ENCODE results near the gene NGFR.

NGFR gene, protein sequence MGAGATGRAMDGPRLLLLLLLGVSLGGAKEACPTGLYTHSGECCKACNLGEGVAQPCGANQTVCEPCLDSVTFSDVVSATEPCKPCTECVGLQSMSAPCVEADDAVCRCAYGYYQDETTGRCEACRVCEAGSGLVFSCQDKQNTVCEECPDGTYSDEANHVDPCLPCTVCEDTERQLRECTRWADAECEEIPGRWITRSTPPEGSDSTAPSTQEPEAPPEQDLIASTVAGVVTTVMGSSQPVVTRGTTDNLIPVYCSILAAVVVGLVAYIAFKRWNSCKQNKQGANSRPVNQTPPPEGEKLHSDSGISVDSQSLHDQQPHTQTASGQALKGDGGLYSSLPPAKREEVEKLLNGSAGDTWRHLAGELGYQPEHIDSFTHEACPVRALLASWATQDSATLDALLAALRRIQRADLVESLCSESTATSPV

DNA sequence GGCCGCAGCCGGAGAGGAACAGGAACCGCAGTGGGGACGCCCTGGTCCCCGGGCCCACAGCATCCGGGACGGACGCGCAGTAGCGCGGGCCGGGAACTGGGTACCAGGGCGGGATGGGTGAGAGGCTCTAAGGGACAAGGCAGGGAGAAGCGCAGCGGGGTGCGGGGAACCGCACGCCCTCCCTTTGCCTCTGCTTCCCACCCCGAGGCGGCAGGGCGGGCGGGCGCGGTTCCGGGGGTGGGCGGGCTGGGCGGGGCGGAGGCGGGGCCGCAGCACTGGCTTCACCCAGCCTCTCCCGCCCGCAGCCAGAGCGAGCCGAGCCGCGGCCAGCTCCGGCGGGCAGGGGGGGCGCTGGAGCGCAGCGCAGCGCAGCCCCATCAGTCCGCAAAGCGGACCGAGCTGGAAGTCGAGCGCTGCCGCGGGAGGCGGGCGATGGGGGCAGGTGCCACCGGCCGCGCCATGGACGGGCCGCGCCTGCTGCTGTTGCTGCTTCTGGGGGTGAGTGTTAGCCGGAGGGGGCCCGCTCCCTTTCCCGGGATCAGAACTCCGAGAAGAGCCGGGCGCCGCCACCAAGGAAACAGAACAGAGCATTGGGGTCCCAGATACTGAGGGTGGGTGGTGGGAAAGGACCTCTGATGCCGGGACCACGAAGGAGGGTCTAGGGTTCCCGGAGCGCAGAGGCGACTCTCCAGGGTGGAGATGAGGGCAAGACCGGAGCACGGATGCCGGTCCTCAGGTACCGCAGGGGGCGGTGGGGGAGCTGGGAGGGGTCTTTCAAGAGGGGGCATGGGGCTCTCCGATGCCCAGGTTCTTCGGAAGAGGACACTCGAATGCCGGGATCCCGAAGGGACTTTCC lies at the start of gene NGFR:
TSS of gene NGFR (plus strand) at position 308 of the 856 bp plus-strand sequence. CDS start at position 433, 125 bp downstream.
- DNase-seq (ENCODE audit: low read depth) = no peak
- peak within 1 kb of the TSS; percentile 16 for H3K4me3 ChIP-seq (ENCODE audit: control insufficient read depth, low read depth, low read length)
- TF ChIP-seq, protein P1, sequence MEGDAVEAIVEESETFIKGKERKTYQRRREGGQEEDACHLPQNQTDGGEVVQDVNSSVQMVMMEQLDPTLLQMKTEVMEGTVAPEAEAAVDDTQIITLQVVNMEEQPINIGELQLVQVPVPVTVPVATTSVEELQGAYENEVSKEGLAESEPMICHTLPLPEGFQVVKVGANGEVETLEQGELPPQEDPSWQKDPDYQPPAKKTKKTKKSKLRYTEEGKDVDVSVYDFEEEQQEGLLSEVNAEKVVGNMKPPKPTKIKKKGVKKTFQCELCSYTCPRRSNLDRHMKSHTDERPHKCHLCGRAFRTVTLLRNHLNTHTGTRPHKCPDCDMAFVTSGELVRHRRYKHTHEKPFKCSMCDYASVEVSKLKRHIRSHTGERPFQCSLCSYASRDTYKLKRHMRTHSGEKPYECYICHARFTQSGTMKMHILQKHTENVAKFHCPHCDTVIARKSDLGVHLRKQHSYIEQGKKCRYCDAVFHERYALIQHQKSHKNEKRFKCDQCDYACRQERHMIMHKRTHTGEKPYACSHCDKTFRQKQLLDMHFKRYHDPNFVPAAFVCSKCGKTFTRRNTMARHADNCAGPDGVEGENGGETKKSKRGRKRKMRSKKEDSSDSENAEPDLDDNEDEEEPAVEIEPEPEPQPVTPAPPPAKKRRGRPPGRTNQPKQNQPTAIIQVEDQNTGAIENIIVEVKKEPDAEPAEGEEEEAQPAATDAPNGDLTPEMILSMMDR (IDR thresholded peaks at IDR 0.05; ENCODE audit: control insufficient read depth, insufficient read depth, low read depth, low read length, missing control alignments) = no peak

DNA sequence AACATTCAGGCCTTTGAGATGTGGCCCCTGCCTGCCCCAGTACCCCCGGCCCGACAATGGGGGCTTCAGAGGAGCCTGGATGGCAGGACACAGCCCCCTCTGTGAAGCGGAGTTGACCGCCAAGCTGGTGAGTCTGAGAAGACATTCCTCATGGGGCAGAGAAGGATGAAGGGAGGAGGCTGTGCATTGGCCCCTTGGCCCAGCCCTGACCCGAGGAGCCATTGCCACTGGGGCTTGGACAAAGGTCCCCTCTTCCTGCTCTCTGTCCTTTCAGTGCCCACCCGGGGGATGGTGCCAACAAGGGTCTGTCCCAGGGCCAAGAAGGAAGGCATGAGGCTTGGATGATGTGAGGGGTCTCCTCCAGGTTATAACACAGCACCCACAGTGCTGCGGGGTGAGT lies 49.5 kb upstream of the NGFR start:
- DNase-seq (ENCODE audit: low read depth) = no peak
- no peak overlapping the region for H3K4me3 ChIP-seq (ENCODE audit: control insufficient read depth, low read depth, low read length)
- TF ChIP-seq, protein P1 (IDR thresholded peaks at IDR 0.05; ENCODE audit: control insufficient read depth, insufficient read depth, low read depth, low read length, missing control alignments) = no peak

DNA sequence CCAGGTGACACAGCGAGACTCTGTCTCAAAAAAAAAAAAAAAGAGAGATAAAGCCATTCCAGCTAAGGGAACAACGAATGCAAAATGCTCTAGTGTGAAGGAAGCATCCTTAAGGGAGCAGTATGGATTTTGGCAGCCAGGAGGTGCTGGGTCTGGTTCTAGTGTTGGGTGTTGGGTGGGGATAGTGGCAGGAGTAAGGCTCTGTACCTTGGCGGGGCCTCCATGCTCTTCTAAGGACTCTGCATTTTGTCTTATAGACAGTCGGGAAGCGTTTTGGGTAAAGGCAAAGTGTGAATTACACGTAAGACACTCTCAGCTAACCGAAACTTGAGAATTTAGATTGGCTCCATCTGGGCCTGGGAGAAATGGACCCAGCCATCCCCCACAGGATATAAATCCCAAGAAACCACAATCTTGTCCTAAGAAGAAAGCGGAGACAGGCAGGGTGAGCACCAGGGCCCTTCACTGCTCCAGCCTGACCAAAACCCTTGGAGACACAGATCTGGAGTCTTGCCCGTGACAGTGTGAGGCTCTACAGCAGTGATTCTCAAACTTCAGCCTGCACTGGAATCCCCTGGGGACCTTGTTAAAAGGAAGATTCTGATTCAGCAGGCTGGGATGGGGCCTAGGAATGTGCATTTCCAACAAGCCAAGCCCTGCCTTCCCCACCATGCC lies 47.3 kb upstream of the NGFR start:
- no peak for DNase-seq (ENCODE audit: low read depth)
- TF ChIP-seq, protein P1 (IDR thresholded peaks at IDR 0.05; ENCODE audit: control insufficient read depth, insufficient read depth, low read depth, low read length, missing control alignments) = no peak
- H3K4me3 ChIP-seq (ENCODE audit: control insufficient read depth, low read depth, low read length) = no peak overlapping the region

DNA sequence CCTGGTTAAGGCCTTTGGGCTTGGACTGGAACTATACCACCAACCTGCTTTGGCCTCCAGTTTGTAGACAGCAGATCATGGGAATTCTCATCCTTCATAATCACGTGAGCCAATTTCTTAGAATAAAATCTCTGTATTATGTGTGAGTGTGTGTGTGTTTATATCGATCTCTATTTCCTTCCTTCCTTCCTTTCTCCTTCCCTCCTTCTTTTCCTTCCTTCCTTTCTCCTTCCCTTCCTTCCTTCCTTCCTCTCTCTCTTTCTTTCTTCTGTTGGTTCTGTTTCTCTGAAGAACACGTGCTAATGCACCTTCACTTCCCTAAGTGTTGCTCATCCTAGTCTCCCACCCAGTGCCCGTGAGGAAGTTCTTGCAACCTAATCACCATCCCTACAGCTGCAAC lies 44.9 kb upstream of the NGFR start:
- TF ChIP-seq, protein P1 (IDR thresholded peaks at IDR 0.05; ENCODE audit: control insufficient read depth, insufficient read depth, low read depth, low read length, missing control alignments) = no peak

DNA sequence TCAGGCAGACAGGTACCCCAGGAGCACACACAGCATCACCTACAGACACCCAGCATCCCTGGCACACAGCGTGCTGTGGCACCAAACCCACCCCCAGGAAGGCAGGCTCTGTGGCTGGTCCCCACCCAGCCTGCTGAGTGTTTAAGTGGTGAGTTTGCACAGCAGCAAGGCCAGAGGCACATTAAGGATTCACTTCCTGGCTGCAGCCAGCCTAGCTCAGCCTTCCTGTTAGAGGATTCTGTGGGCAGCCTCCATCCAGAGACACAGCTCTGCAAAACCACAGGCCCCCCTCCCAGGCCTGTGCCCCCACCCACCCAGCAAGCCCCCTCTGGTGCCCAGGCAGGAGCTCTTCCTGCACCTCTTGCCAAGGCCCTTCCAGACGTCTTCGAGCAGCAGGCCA lies 44.4 kb upstream of the NGFR start:
- TF ChIP-seq, protein P1 (IDR thresholded peaks at IDR 0.05; ENCODE audit: control insufficient read depth, insufficient read depth, low read depth, low read length, missing control alignments) = no peak
- DNase-seq (ENCODE audit: low read depth) = no peak
- H3K4me3 ChIP-seq (ENCODE audit: control insufficient read depth, low read depth, low read length) = no peak overlapping the region

More for the DNA sequence above, 44.9 kb upstream of the NGFR start:
- DNase-seq (ENCODE audit: low read depth) = no peak
- no peak overlapping the region for H3K4me3 ChIP-seq (ENCODE audit: control insufficient read depth, low read depth, low read length)

DNA sequence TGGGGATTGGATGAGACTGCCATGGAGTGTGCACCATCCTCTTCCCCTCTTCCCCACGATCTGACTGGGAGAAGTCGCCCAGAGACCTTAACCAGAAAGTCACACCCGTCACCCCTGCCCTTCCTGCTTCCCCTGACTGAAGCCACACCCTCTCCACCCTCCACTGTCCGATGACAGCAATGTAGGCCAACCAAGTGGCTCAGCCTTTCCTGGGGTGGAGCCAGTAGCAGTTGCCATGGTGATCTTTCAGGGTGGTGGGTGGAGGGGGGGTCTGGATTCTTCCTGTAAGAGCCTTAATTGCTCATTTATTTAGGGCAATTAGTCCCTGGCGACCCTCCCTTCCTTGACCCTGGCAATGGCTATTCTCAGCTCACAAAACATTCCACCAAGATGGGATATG lies 42.9 kb upstream of the NGFR start:
- H3K4me3 ChIP-seq (ENCODE audit: control insufficient read depth, low read depth, low read length) = no peak overlapping the region
- DNase-seq (ENCODE audit: low read depth) = no peak
- TF ChIP-seq, protein P1 (IDR thresholded peaks at IDR 0.05; ENCODE audit: control insufficient read depth, insufficient read depth, low read depth, low read length, missing control alignments) = no peak
